Activated CD4-positive, alpha-beta T cell treated with anti-CD3 and anti-CD28 coated beads for 4 hours (primary cell): Measurements from ENCODE around the gene YTHDF1.

Source experiments
- DNase-seq, 2 donors: peaks; one replicate each; pipeline ENCODE4 v3.0.0-alpha.2; 2020

YTHDF1 gene

GRCh38 chr20:63206878-63207277 lies 9.1 kb downstream of the YTHDF1 start:
- DNase-seq, result no peak

DNA sequence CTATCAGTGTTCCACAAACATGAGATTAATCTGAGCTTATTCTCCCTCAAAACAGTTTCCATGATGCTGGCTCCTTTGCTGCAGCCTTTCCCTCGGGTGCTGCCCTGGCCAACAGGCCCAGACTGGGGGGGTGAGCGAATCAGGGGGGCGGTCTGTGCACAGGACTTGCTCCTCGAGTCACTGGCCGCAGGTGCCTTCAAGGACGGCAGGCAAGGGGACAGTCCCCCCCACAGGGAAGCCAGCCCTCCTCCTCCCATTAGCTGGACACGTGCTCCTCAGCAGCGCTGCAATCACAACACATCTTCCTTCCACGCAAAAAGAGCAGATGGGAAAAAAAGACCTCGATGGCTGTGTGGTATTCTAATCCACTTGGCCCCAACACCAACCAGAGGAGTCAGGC lies 10.0 kb downstream of the YTHDF1 start:
- DNase-seq, result no peak

DNA sequence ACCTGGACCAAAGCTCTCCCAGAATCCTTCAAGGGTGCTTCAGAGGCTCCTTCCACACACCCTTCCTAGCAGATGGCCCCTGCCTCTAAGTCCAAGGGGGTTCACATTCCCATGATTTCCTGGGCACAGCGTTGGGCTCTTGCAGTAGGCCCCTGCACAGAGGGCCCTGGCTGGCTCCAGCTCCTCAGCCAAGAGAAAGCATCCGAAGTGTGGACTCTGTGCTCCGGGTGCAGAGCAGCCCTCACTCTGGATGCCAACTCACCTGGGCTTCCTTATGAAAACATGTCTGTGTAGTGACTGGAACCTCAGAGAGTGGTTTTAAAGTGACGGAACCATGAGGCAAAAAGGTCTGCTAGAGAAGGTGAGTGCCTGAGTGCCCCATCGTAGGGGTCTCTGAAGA lies 11.6 kb downstream of the YTHDF1 start:
- no peak for DNase-seq

- DNase-seq, result no peak
Measured at GRCh38 chr20:63202811-63203526, 13.0 kb downstream of the YTHDF1 start.

DNA sequence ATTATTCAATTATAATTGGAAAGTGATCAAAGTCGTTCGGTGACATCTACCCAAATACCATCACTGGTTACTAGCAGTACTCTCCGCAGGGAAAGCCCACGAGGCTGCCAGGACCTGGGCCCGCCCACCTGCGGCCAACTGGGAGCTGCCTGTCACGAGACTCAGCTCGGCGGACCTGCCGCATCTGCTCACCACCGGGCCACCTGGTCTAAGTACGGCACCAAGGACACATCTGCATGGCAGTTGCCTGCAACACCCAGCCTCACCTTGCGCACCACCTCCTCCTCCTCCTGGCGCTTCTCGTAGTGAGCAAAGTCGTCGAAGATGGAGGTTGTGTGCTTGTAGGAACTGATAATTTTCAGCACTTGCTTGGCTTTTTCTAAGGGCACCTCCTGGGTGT lies 13.9 kb downstream of the YTHDF1 start:
- DNase-seq, result no peak

GRCh38 chr20:63198606-63199005 lies 17.3 kb downstream of the YTHDF1 start:
- no peak for DNase-seq

GRCh38 chr20:63196768-63197470 lies 19.0 kb downstream of the YTHDF1 start:
- no peak for DNase-seq

- no peak for DNase-seq
Measured at GRCh38 chr20:63194797-63195173, 21.1 kb downstream of the YTHDF1 start.

- DNase-seq, result no peak
Measured at GRCh38 chr20:63194007-63194796, 21.7 kb downstream of the YTHDF1 start.

- no peak for DNase-seq
Measured at GRCh38 chr20:63192721-63193120, 23.2 kb downstream of the YTHDF1 start.

GRCh38 chr20:63191400-63191799 lies 24.5 kb downstream of the YTHDF1 start:
- DNase-seq, result no peak

DNA sequence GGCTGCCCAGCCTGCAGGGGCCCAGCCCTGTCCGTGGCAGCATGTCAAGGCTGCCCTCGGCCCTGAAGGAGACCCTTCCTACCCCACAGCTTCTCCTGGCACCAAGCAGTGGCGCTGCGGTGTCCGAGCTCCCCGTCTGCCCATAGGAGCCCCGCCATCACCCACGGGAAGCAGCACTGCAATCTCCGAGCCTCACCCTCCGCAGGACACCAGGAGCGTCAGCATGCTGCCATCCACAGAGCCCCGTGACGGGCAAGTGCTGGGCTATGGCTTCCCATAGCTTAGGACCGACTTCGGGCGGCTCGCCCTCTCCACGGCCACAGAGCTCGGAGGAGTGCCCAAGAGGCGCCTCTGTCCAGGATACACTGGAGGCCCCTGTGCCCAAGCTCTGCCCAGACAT lies 25.1 kb downstream of the YTHDF1 start:
- no peak for DNase-seq

DNA sequence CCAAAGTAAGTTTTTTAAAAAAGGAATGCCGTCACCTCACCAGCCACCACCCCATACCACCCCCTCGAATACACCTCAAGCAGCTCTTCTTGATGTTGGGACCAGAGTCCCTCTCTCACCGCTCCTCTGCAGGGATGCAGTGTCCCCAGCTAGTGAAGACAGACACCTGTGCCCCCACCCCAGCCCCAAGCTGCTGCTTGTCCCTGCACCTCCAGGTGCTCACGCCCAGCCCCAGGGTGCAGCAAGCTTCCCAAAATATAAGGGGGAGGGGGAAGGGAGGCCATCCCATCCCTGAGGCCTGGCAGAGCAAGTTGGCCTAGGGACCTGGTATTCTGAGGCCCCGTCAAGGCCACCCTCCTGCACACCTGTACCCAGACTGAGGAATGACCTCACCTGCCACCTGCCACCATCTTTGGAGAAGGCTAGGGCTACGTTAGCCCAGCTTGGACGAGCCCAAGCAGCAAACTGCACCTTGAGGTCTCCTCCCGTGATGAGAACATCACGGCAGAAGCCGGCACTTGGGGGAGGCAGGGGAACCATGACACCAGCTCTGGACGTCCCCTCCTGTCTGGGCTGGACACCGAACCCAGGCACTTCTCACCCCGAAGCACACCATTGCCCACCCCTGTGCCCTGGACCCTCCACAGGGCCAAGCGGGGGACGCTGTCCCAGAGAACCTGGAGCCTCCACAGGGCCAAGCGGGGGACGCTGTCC lies 25.9 kb downstream of the YTHDF1 start:
- no peak for DNase-seq

- no peak for DNase-seq
Measured at GRCh38 chr20:63189322-63189642, 26.6 kb downstream of the YTHDF1 start.

DNA sequence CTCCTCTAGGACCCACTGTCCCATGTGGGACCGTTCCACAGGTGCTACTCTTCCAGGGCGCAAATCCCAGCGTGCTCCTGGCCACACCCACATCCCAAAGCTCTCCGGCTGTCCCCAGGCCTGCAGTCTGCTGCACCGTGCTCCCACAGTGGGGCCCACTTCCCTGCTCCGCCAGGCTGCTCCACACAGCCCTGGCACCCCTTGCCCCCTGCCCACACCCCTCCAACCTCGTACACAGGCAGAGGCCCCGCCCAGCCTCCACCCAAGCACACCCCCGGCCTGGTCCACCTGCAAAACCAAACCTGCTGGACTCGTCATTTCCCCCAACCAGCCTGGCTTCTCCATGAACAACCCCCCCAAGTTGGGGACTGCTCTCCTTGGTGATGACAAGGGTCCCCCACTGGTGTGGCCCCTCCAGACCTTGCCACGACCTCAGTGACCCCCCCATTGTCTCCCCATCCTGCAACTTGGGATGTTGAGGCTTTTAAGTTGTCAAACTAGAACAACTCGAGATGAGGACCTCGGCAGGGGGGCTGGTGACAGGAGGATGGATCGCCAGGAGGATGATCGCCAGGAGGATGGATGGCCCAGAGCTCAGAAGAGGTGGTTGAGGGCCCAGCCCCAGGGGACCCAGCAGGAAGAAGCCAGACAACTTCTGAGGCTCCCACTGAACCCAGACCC lies 27.1 kb downstream of the YTHDF1 start:
- DNase-seq, result no peak

- no peak for DNase-seq
Measured at GRCh38 chr20:63188159-63188442, 27.8 kb downstream of the YTHDF1 start.

GRCh38 chr20:63187338-63188158 lies 28.4 kb downstream of the YTHDF1 start:
- no peak for DNase-seq

- no peak for DNase-seq
Measured at GRCh38 chr20:63186528-63187316, 29.2 kb downstream of the YTHDF1 start.

- DNase-seq, result no peak
Measured at GRCh38 chr20:63186084-63186483, 29.8 kb downstream of the YTHDF1 start.

GRCh38 chr20:63185215-63185796 lies 30.6 kb downstream of the YTHDF1 start:
- no peak for DNase-seq
